AG09309 (cell line): ENCODE results near the gene PDXDC1.
A peak's percentile ranks its signal among the peaks of the same experiment; 100 is the strongest.
"Not testable (repeated sequence)": the region's sequence is repeated elsewhere in the genome, so short reads cannot be mapped to it uniquely, and the experiment has no call there.

Source experiments
- DNase-seq: peaks from one replicate; pipeline ENCODE4 v3.0.0-alpha.2; 2010; ENCODE audit warnings: low read depth
- H3K4me3 ChIP-seq: 2 replicates; pipeline ENCODE4 v1.5.1; 2011; ENCODE audit warnings: mild to moderate bottlenecking, low read depth, low read length, moderate library complexity; ENCODE audit not compliant: control insufficient read depth
- TF ChIP-seq, protein P1 (sequence below): IDR thresholded peaks from 2 replicates; pipeline ENCODE4 v1.5.1; 2011; ENCODE audit warnings: mild to moderate bottlenecking, low read depth, low read length, inconsistent platforms; ENCODE audit not compliant: insufficient read depth, control insufficient read depth; ENCODE audit errors: missing control alignments

PDXDC1 gene

DNA sequence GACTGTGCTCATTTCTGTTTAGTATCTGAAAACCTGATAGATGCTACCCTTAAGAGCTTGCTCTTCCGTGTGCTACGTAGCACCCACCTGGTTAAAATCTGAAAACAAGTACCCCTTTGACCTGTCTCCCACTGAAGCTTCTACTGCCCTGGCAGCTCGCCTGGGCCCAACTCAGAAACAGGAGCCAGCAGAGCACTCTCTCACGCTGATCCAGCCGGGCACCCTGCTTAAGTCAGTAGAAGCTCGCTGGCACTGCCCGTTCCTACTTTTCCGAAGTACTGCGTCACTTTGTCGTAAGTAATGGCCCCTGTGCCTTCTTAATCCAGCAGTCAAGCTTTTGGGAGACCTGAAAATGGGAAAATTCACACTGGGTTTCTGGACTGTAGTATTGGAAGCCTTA is 62.2 kb downstream of the PDXDC1 start:
- no peak overlapping the region for H3K4me3 ChIP-seq
- DNase-seq = no peak
- TF ChIP-seq, protein P1, sequence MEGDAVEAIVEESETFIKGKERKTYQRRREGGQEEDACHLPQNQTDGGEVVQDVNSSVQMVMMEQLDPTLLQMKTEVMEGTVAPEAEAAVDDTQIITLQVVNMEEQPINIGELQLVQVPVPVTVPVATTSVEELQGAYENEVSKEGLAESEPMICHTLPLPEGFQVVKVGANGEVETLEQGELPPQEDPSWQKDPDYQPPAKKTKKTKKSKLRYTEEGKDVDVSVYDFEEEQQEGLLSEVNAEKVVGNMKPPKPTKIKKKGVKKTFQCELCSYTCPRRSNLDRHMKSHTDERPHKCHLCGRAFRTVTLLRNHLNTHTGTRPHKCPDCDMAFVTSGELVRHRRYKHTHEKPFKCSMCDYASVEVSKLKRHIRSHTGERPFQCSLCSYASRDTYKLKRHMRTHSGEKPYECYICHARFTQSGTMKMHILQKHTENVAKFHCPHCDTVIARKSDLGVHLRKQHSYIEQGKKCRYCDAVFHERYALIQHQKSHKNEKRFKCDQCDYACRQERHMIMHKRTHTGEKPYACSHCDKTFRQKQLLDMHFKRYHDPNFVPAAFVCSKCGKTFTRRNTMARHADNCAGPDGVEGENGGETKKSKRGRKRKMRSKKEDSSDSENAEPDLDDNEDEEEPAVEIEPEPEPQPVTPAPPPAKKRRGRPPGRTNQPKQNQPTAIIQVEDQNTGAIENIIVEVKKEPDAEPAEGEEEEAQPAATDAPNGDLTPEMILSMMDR = no peak

DNA sequence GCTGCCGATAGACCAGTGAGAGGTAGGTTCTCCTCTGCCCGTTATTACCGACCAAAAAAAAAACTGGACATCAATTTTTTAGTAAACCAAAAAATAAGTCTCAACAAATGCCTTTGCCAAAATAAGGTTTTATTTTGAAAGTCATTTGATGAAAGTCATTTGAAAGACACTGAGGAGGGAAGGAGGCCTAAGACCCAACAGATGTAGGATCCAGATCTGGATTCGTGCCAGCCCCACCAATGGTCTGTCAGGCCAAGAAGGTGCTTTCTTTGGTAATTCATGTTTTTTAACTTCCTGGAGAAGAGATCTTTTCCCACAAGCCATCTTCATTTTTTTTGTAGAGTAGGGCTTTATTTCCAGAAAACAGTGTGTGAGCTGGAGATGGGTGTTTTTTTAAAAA is 62.9 kb downstream of the PDXDC1 start:
- DNase-seq = no peak
- TF ChIP-seq, protein P1 = no peak
- H3K4me3 ChIP-seq = no peak overlapping the region

- H3K4me3 ChIP-seq = no peak overlapping the region
- DNase-seq = no peak
- TF ChIP-seq, protein P1 = no peak
Observed at GRCh38 chr16:15038689-15039088, 63.9 kb downstream of the PDXDC1 start.

GRCh38 chr16:15041271-15042004 is 66.6 kb downstream of the PDXDC1 start:
- peak; percentile 21 for DNase-seq
- no peak overlapping the region for H3K4me3 ChIP-seq
- TF ChIP-seq, protein P1 = peak; percentile 17

- DNase-seq = no peak
- TF ChIP-seq, protein P1 = no peak
- no peak overlapping the region for H3K4me3 ChIP-seq
Observed at GRCh38 chr16:15043344-15043743, 68.5 kb downstream of the PDXDC1 start.

GRCh38 chr16:15044286-15044685 is 69.5 kb downstream of the PDXDC1 start:
- no peak for DNase-seq
- TF ChIP-seq, protein P1 = no peak
- H3K4me3 ChIP-seq = no peak overlapping the region

GRCh38 chr16:15045270-15045669 is 70.4 kb downstream of the PDXDC1 start:
- DNase-seq, H3K4me3 ChIP-seq: not testable (repeated sequence)
